CD14-positive monocyte (primary cell): ENCODE results near the gene ARHGEF10L. TPM values are rescaled to one million over a fixed set of nuclear protein-coding genes. Genes with fewer than 3 reads are reported as not detected.

ENCODE experiments used
- DNase-seq, 3 donors: peaks; one replicate each; pipeline ENCODE4 v3.0.0-alpha.2; 2011 to 2022
- H2AFZ ChIP-seq: 2 replicates; pipeline ENCODE4 v1.6.0; 2012; ENCODE audit warnings: mild to moderate bottlenecking, low read depth, low read length, inconsistent platforms; ENCODE audit not compliant: insufficient read depth, poor library complexity, severe bottlenecking
- H3K27ac ChIP-seq, 2 donors: 1 replicate in 1 of 2; 2 replicates in 1 of 2; pipeline ENCODE4 v1.5.1; 2012 to 2013; ENCODE audit warnings: low read length in 2 of 2, control low read depth in 1 of 2, inconsistent platforms in 1 of 2, low read depth in 1 of 2, mild to moderate bottlenecking in 1 of 2
- H3K27me3 ChIP-seq, 2 donors: one replicate each; pipeline versions ENCODE4 v1.6.0 to v1.6.1; 2011 to 2013; ENCODE audit warnings: low read length in 2 of 2; ENCODE audit not compliant: control insufficient read depth in 2 of 2, insufficient read depth in 2 of 2
- H3K36me3 ChIP-seq, 2 donors: replicated peaks in 1 of 2; 1 replicate in 1 of 2; 2 replicates in 1 of 2; pipeline versions ENCODE4 v1.5.1 to v1.6.1; 2012 to 2013; ENCODE audit warnings: low read length in 2 of 2, control low read depth in 1 of 2, inconsistent platforms in 1 of 2, mild to moderate bottlenecking in 1 of 2; ENCODE audit not compliant: insufficient read depth in 2 of 2, control insufficient read depth in 1 of 2
- H3K4me1 ChIP-seq, 2 donors: 1 replicate in 1 of 2; 2 replicates in 1 of 2; pipeline versions ENCODE4 v1.5.1 to v1.6.1; 2012 to 2013; ENCODE audit warnings: low read length in 2 of 2, control low read depth in 1 of 2, inconsistent platforms in 1 of 2, mild to moderate bottlenecking in 1 of 2, moderate library complexity in 1 of 2; ENCODE audit not compliant: insufficient read depth in 2 of 2, control insufficient read depth in 1 of 2
- H3K4me2 ChIP-seq: replicated peaks from 2 replicates; pipeline ENCODE3; 2012; ENCODE audit warnings: low read length, moderate library complexity, mild to moderate bottlenecking; ENCODE audit not compliant: poor library complexity, severe bottlenecking; ENCODE audit errors: extremely low read depth
- H3K4me3 ChIP-seq, 3 experiments: fragments of 200-600 bp in 1 of 3; sonication (generic) in 1 of 3; replicated peaks in 1 of 3; 1 replicate in 2 of 3; 2 replicates in 1 of 3; pipeline ENCODE4 v1.5.1; 2011 to 2013; ENCODE audit warnings: low read length in 3 of 3, mild to moderate bottlenecking in 3 of 3, control low read depth in 2 of 3, low read depth in 2 of 3, inconsistent platforms in 1 of 3, moderate library complexity in 1 of 3
- H3K79me2 ChIP-seq: 2 replicates; pipeline ENCODE4 v1.6.0; 2012; ENCODE audit warnings: mild to moderate bottlenecking, control low read depth, inconsistent platforms, low read length, moderate library complexity; ENCODE audit not compliant: insufficient read depth
- H3K9ac ChIP-seq: 2 replicates; pipeline ENCODE4 v1.6.0; 2017; ENCODE audit warnings: low read length, mild to moderate bottlenecking; ENCODE audit not compliant: insufficient read depth, poor library complexity, severe bottlenecking
- H3K9me3 ChIP-seq, 2 donors: replicated peaks in 1 of 2; 1 replicate in 1 of 2; 2 replicates in 1 of 2; pipeline versions ENCODE4 v1.5.1 to v1.6.1; 2012 to 2013; ENCODE audit warnings: low read length in 2 of 2, control low read depth in 1 of 2; ENCODE audit not compliant: control insufficient read depth in 1 of 2, insufficient read depth in 1 of 2
- H4K20me1 ChIP-seq: 2 replicates; pipeline ENCODE4 v1.6.0; 2012; ENCODE audit warnings: mild to moderate bottlenecking, low read length, control low read depth, moderate library complexity; ENCODE audit not compliant: insufficient read depth
- H3K27ac Mint-ChIP-seq, 7 donors: one replicate each; pipeline ENCODE4 v1.8.0; 2020; ENCODE audit warnings: mild to moderate bottlenecking in 7 of 7, mixed read lengths in 7 of 7, moderate library complexity in 6 of 7, inconsistent platforms in 2 of 7
- H3K27me3 Mint-ChIP-seq, 3 donors: one replicate each; pipeline ENCODE4 v1.8.0; 2021 to 2022; ENCODE audit warnings: low read depth in 3 of 3, mild to moderate bottlenecking in 3 of 3, mixed read lengths in 3 of 3, moderate library complexity in 3 of 3, inconsistent platforms in 1 of 3
- H3K36me3 Mint-ChIP-seq, 2 donors: one replicate each; pipeline ENCODE4 v1.8.0; 2020; ENCODE audit warnings: mixed read lengths in 2 of 2, inconsistent platforms in 1 of 2, mild to moderate bottlenecking in 1 of 2
- H3K4me1 Mint-ChIP-seq: one replicate; pipeline ENCODE4 v1.8.0; 2020; ENCODE audit warnings: mild to moderate bottlenecking, mixed read lengths
- H3K4me3 Mint-ChIP-seq, 2 donors: one replicate each; pipeline ENCODE4 v1.8.0; 2020; ENCODE audit warnings: mild to moderate bottlenecking in 2 of 2, mixed read lengths in 2 of 2, moderate library complexity in 1 of 2
- H3K9me3 Mint-ChIP-seq, 7 donors: one replicate each; pipeline ENCODE4 v1.8.0; 2020 to 2022; ENCODE audit warnings: mixed read lengths in 7 of 7, mild to moderate bottlenecking in 6 of 7, moderate library complexity in 6 of 7, inconsistent platforms in 2 of 7
- CTCF ChIP-seq: fragments of 200-600 bp; IDR thresholded peaks from one replicate; pipeline ENCODE4 v1.8.0; 2022; ENCODE audit warnings: antibody characterized with exemption, mild to moderate bottlenecking
- WGBS: methylation state at CpG from one replicate; pipeline ENCODE4 v1.1.5; 2013; ENCODE audit warnings: missing lambda C conversion rate; ENCODE audit not compliant: insufficient coverage; 5-methylcytosine and 5-hydroxymethylcytosine counted together
- intact Hi-C, 2 donors: fragments of 100-400 bp; cut with micrococcal nuclease; formaldehyde crosslinking; loops; one replicate each; pipeline versions ENCODE4 v1.15.0 to v1.15.1; 2023
- polyA plus RNA-seq, 3 donors: library from polyadenylated mRNA; depleted of rRNA in 1 of 3; unstranded in 2 of 3; stranded (reverse) in 1 of 3; fragments of 300-500 nt in 2 of 3; fragments of >200 nt in 1 of 3; fragmentation: Illumina TruSeq in 2 of 3; gene quantifications; 1 replicate in 2 of 3; 2 replicates in 1 of 3; pipeline ENCODE4 v1.2.3, GENCODE V29; 2012 to 2021

Gene ARHGEF10L
- polyA plus RNA-seq, 3 donors = 20.7 to 95.7 (median 23.7) TPM

- H3K4me1 ChIP-seq = peaks cover 18 to 24% of the 10 kb centered on the region in 2 donors
- intact Hi-C loops = no loop called here
- no peak overlapping the region for H2AFZ ChIP-seq
- Mint-ChIP-seq H3K27me3 (peaks cover 0 to 4% (median 3%) of the 10 kb centered on the region in 3 donors), H3K27ac (peak overlapping the region in 5 of 7 donors; percentile 15 to 72 (median 61)), H3K4me3 (no peak overlapping the region), H3K4me1 (peaks cover 28% of the 10 kb centered on the region), H3K36me3 (peaks cover 90 to 100% of the 10 kb centered on the region in 2 donors), H3K9me3 (no peaks in the 10 kb centered on the region)
- H3K9me3 ChIP-seq = no peaks in the 10 kb centered on the region
- no peak for DNase-seq
- no peak overlapping the region for H3K4me2 ChIP-seq
- TF ChIP-seq CTCF = no peak
- H3K4me3 ChIP-seq = no peak overlapping the region
- 98% methylated on average over 5 of the region's 7 CpGs for WGBS
- peaks cover 61% of the 10 kb centered on the region for H4K20me1 ChIP-seq
- peaks cover 93 to 100% of the 10 kb centered on the region in 2 donors for H3K36me3 ChIP-seq
- H3K79me2 ChIP-seq = no peaks in the 10 kb centered on the region
- H3K9ac ChIP-seq = no peak overlapping the region
- H3K27me3 ChIP-seq = no peaks in the 10 kb centered on the region
- peak overlapping the region; percentile 25 to 50 for H3K27ac ChIP-seq
These were observed 113.8 kb downstream of the ARHGEF10L start for GRCh38 chr1:17653276-17653675.

GRCh38 chr1:17653728-17654351 lies 114.3 kb downstream of the ARHGEF10L start:
- intact Hi-C loops = no loop called here
- Mint-ChIP-seq H3K27ac (peak overlapping the region in 4 of 7 donors; percentile 18 to 72 (median 44)), H3K27me3 (peaks cover 0 to 4% (median 3%) of the 10 kb centered on the region in 3 donors), H3K4me1 (peaks cover 34% of the 10 kb centered on the region), H3K9me3 (peaks cover 0 to 4% (median 0%) of the 10 kb centered on the region in 7 donors), H3K4me3 (no peak overlapping the region), H3K36me3 (peaks cover 89 to 100% of the 10 kb centered on the region in 2 donors)
- Histone ChIP-seq H3K27ac (peak overlapping the region; percentile 25 to 50), H3K9ac (peak overlapping the region; percentile 18), H3K9me3 (no peaks in the 10 kb centered on the region), H3K4me1 (peaks cover 24 to 30% of the 10 kb centered on the region in 2 donors), H4K20me1 (peaks cover 56% of the 10 kb centered on the region), H3K27me3 (no peaks in the 10 kb centered on the region), H2AFZ (no peak overlapping the region), H3K4me2 (no peak overlapping the region), H3K36me3 (peaks cover 92 to 100% of the 10 kb centered on the region in 2 donors), H3K4me3 (no peak overlapping the region), H3K79me2 (no peaks in the 10 kb centered on the region)
- peak; percentile 73 for TF ChIP-seq CTCF
- WGBS = 57% methylated on average over 6 of the region's 9 CpGs
- DNase-seq = peak; percentile 29 to 48 (median 32)
